NB4 (cell line): ENCODE data around the gene LIX1L.

Experiments
- DNase-seq: peaks from one replicate; pipeline ENCODE4 v3.0.0; 2010; ENCODE audit warnings: low read depth
- H3K4me3 ChIP-seq: one replicate; pipeline ENCODE4 v1.5.1; 2011; ENCODE audit warnings: mild to moderate bottlenecking, low read depth, low read length, moderate library complexity
- MYC ChIP-seq: IDR thresholded peaks from 2 replicates; pipeline ENCODE4 v1.6.1; 2011; ENCODE audit warnings: low read depth, low read length
- POLR2A ChIP-seq: IDR thresholded peaks from 2 replicates; pipeline ENCODE4 v1.6.1; 2011; ENCODE audit warnings: mild to moderate bottlenecking; ENCODE audit not compliant: insufficient read length; ENCODE audit errors: extremely low read depth
- TF ChIP-seq, protein P1 (sequence below): IDR thresholded peaks from one replicate; pipeline ENCODE4 v1.5.1; 2012; ENCODE audit warnings: low read depth, low read length
- TF ChIP-seq, protein P2 (sequence below): IDR thresholded peaks from 2 replicates; pipeline ENCODE4 v1.6.1; 2011; ENCODE audit warnings: low read depth, low read length

LIX1L gene

DNA sequence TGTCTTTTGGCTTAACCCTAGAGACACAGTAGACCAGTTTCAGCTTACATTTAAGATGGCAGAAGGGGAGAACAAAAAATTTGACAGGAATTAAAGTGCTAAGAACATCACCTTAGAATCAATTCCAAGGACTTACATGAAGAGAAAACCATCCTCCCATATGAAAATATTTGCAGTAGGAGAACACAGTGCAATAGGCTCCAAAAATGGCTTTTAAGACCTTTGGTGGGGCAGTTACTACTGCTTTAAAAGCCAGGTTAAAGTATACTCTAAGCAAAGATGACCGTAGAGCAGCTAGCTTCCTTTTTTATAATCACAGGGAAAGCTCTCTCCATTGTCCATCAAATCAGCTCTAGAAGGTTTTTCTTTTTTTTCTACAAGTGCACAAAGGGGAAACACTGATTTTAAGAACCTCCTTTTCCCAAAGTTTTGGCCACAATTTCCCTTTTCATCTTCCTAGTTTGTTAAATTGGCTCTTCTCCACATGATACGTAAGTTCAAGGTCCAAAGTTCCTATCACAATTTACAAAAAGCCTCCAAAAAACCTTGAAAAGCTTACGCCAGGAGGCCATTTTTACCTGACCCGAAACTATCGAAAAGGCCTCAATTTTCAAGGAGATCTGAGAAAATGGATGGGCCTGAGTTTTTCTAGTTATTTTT lies 35.3 kb upstream of the LIX1L start:
- DNase-seq = no peak
- TF ChIP-seq, protein P1, sequence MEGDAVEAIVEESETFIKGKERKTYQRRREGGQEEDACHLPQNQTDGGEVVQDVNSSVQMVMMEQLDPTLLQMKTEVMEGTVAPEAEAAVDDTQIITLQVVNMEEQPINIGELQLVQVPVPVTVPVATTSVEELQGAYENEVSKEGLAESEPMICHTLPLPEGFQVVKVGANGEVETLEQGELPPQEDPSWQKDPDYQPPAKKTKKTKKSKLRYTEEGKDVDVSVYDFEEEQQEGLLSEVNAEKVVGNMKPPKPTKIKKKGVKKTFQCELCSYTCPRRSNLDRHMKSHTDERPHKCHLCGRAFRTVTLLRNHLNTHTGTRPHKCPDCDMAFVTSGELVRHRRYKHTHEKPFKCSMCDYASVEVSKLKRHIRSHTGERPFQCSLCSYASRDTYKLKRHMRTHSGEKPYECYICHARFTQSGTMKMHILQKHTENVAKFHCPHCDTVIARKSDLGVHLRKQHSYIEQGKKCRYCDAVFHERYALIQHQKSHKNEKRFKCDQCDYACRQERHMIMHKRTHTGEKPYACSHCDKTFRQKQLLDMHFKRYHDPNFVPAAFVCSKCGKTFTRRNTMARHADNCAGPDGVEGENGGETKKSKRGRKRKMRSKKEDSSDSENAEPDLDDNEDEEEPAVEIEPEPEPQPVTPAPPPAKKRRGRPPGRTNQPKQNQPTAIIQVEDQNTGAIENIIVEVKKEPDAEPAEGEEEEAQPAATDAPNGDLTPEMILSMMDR = no peak
- TF ChIP-seq MYC = no peak
- TF ChIP-seq, protein P2, sequence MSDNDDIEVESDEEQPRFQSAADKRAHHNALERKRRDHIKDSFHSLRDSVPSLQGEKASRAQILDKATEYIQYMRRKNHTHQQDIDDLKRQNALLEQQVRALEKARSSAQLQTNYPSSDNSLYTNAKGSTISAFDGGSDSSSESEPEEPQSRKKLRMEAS = no peak
- H3K4me3 ChIP-seq = peak overlapping the region; percentile 99

DNA sequence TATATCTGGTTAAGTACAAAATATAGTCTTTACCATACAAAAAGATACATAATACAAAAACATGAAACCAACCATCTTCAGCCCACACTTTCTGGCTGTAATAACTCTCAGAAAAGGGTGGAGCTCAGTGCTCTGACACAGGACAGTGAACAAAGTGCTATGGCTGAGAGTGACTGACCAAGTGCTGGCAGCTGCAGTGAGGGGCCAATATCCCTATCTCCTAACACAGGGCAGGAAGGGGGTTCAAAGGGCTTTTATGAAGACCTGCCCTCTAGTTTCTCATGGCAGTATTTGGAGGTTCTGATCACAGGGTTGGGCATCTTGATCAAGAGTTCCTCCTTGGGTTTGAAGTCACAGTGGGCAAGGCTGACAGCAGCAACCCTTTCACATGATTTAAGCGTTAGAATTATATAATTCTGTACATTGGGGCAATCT lies 34.7 kb upstream of the LIX1L start:
- peak overlapping the region; percentile 99 for H3K4me3 ChIP-seq
- TF ChIP-seq, protein P1 = no peak
- TF ChIP-seq POLR2A (no peak), MYC (no peak)
- no peak for DNase-seq

DNA sequence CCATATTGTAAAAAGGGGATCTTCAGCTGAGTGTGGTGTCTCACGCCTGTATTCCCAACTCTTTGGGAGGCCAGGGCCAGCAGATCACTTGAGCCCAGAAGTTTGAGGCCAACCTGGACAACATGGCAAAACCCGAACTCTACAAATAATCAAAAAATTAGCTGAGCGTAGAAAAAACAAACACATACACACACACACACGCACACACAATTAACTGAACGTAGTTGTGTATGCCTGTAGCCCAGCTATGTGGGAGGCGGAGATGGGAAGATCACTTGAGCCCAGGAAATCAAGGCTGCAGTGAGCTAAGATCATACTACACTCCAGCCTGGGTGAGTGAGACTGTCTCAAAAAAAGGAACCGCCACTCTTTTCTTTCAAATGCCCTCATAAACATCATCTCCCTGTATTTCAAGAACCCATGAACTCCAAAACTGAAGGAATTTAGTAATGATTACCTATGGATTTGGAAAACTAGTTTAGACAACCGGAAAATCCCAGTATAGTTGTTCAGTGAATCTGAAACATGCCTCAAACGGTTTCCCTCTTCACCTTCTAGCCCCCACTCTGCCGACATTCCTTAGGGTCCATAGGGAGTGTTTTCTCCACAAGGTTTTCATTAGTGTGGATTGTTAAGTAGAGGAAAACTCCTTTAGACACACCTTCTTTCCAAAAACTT lies 34.1 kb upstream of the LIX1L start:
- H3K4me3 ChIP-seq = no peak overlapping the region

DNA sequence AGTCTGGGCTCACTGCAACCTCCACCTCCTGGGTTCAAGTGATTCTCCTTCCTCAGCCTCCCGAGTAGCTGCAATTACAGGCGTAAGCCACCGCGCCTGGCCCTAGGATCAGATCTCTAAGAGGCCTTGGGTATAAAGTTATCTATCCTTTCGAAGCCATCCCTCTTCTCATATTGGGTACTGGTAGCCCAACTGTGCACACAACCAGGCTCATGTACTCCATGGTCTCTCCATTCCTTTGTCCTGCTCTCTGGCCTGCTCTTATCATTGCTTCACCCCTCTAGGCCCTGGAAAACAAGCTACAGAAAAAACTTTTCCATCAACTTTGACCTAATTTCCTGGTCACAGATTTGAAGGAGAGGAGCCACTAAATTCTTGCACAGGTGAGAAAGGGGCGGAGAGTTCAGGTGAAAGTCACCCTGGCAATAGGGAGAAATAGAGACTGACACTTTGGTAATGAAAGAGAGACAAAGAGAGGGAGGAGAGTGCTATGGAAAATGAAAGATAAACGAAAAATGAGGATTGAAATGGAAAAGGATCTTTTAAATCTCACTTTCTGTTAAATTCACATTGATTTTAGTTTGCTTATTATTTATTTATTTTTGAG lies 32.5 kb upstream of the LIX1L start:
- no peak for TF ChIP-seq MYC
- TF ChIP-seq, protein P2 = no peak
- TF ChIP-seq POLR2A = no peak
- TF ChIP-seq, protein P1 = no peak
- DNase-seq = peak; percentile 53
- H3K4me3 ChIP-seq = no peak overlapping the region

More for the DNA sequence above, 34.1 kb upstream of the LIX1L start:
- DNase-seq = peak; percentile 54
- TF ChIP-seq MYC (no peak), POLR2A (no peak)
- TF ChIP-seq, protein P1 = no peak
- TF ChIP-seq, protein P2 = no peak

DNA sequence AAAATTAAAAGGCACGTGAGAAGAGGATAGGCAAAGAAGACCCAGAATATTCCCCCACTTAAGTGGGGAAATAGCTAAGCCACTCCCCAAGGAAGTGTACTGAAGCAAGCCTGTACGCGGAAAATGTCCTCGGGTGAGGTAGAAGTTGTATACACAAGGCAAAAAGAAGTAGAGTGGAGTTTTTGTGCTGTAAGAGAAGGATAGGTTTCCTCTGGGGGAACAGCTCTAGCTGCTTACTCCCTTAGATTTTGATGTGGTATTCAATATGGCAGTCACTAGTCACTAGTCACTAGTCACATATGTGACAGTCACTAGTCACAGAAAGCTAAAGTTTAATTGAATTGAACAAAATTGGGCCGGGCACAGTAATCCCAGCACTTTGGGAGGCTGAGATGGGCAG lies 31.0 kb upstream of the LIX1L start:
- no peak for DNase-seq
- TF ChIP-seq, protein P2 = no peak
- TF ChIP-seq, protein P1 = no peak
- TF ChIP-seq MYC (no peak), POLR2A (no peak)
- H3K4me3 ChIP-seq = no peak overlapping the region
